HCEC 1CT (cell line): ENCODE data around the gene ADCYAP1R1.

Experiments
- DNase-seq: peaks from one replicate; pipeline ENCODE4 v3.0.0-alpha.2; 2017

The ADCYAP1R1 gene

GRCh38 chr7:31051598-31052486 lies at the start of gene ADCYAP1R1:
ADCYAP1R1 (plus strand) TSS chr7:31052308; CDS start chr7:31063265, 10,957 bp downstream.
- DNase-seq, result no peak

GRCh38 chr7:31003097-31003496 lies 49.0 kb upstream of the ADCYAP1R1 start:
- no peak for DNase-seq

DNA sequence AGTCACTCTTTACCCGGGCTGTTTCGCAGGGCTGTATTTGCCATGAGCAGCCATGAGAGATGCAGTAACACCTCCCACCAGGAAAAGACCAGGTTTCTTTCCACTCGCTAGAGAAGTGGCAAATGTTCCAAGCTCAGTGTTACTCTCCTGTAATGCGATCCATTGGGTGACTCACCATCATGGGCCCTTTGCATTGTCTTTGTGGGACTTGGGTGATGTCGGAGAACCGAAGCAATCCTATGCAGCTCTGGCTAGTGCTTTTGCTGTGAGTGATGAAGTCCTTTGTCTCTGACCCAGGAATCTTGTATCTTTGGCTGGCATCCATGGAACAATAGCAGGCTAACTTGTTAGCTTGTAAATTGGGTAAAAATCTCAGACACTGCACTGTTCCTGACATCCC lies 48.4 kb upstream of the ADCYAP1R1 start:
- DNase-seq, result no peak

- no peak for DNase-seq
These were observed 47.7 kb upstream of the ADCYAP1R1 start for GRCh38 chr7:31004393-31004792.

DNA sequence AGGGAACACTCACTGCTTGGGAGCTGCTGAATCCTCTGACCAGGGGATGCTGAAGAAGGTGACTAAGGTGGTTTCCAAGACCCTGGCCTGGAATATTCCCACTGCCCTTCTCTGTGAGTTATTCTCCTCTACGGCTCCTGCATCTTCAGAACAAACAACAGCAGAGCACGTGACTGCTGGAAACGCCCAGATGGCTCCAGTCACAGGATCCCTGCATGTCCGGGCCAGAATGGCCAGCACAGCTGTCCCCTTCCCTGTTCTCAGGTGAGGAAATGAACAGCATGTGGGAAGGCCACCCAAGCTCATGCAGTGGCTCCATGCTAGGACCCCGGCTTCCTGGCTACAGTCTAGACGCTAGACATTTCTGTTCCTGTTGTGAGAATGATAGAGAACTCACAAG lies 45.3 kb upstream of the ADCYAP1R1 start:
- DNase-seq, result no peak

DNA sequence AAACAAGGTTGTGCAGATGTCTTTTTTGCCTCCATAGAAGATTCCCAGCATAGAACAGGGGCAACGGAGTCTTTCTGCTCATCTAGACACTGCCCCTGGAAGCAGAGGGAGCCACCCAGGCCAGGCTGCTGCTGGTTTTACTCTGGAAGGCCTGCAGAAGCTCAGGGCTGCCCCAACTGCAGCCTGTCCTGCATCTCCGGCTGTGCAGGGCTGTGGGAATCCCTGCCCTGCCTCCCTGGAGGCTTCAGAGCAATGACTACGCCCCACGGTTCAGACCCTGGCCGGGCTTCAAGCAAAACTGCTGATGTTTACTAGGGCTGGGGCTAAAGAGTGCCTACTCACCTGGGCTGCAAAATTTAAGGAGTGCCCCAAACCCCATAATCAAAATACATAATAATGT lies 44.5 kb upstream of the ADCYAP1R1 start:
- DNase-seq, result no peak

DNA sequence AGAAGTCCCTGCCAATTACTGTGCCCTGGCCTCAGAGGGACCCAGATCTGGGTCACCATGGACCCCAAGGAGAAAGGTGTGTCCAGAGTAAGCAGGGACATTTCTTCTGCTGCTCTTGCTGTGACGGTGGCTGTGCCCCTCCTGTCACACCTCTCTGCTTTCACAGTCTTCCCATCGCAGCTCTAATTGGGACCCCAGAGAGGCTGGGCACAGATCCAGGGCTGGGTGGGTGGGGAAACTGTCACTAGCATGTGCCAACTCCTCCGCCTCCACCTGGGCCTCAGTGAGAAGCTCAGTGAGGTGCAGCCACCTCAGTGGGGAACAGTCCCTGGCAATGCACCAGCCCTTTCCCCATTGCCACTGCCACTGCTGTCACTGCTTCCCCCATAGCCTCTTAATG lies 37.3 kb upstream of the ADCYAP1R1 start:
- DNase-seq, result no peak

DNA sequence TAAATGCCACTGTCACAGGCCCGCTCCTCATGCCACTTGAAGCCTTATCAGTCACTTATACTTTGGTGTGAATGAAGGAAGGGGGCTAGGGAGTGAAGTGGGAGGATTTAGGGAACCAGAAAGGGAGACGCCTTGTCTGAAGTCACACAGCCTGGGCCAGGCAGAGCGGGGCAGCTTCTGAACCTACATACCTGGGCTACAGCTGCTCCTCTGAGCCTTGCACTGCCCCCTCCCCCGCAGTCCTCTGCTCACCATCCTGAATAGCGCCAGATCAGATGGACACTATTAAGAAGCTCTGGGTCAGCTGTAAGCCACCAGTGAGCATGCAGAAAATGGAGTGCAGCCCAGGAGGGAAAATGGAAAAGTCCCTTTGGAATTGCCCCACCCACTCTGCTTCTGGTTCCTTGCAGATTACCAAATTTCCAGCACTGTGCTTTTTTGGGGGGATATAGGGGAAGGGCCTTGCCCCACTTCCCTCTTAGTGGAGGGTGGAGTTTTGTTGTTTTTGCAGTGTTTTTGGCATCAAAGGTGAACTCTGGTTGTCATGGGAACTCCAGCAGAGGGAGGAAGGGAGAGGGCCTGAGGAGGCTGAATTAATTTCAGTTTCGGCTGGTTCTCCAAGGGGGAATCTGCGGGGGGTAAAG lies 35.0 kb upstream of the ADCYAP1R1 start:
- DNase-seq, result no peak

DNA sequence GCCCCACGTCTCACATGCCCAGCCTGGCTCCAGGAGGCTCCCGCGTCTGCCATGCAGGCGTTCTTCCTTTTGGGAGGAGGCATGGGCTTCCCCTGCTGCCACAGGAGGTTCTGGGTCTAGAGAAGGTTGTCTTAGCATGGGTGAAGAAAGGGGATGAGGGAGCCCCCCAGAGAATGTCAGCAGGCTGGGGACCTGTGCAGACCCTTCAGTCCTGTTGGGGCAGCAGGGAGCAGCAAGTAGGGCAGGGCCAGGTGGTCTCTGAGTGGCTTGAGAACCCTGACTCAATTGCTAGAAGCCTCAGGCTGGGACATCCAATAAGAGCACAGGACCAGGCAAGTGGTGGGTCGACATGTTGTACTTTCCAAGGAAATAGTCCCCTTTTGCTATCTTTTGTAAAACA lies 34.4 kb upstream of the ADCYAP1R1 start:
- DNase-seq, result no peak

- DNase-seq, result no peak
These were observed 32.6 kb upstream of the ADCYAP1R1 start for GRCh38 chr7:31019509-31019908.

- DNase-seq, result no peak
These were observed 31.9 kb upstream of the ADCYAP1R1 start for GRCh38 chr7:31020161-31020560.

GRCh38 chr7:31020652-31021051 lies 31.5 kb upstream of the ADCYAP1R1 start:
- DNase-seq, result no peak

DNA sequence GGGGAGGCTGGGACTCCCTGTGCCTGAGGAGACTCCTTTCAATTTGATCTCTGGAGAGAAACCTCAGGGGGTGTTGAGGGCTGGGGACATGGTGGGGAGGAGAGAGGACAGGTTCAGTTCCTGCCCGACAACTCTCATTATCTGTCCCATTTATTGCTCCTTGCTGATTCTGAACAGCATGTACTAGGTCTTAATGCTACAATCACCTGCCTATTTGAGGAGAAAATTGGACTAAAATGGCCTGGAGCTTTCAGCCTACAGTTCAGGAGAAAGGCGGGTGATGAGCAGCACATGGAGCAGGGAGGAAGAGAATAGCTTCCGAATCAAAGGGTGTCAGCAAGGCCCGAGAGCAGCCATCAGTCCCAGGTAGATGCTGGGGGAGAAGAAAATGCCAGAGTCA lies 30.0 kb upstream of the ADCYAP1R1 start:
- no peak for DNase-seq

DNA sequence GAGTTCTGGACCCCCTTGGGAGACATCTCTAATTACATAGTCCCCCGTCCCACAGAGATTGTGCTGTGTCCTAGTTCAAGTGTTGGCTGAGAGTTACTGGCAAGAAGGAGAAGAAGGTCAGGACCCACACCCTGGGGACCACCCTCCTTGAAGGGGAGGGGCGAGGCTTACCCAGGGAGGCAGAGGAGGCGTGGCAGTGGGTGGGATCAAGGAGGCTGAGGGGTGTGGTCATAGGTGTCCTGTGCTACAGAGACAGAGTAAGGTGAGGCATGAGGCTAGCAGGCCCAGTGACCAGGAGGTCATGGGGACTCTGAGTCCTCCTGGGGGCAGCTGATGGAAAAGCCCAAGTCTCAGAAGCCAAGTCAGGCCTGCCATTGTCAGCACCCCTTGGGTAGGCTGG lies 29.4 kb upstream of the ADCYAP1R1 start:
- DNase-seq, result no peak

DNA sequence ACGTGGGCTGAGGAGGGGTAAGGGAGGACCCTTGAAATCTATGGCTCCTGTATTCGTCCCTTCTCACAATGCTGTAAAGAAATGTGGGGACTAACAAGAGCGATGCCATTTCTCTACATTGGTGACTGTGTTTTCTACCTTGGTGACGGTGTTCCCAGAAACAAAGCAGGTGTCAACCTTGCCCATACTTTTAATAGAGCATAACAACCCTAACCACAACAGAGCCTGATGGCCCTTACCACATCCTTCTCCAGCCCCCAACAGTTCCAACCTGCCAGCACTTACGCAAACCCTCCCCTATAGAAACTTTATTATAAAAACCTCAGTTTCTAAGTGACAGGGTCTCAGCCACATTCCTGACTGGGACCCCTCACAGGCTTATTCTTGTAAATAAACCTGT lies 28.2 kb upstream of the ADCYAP1R1 start:
- no peak for DNase-seq

DNA sequence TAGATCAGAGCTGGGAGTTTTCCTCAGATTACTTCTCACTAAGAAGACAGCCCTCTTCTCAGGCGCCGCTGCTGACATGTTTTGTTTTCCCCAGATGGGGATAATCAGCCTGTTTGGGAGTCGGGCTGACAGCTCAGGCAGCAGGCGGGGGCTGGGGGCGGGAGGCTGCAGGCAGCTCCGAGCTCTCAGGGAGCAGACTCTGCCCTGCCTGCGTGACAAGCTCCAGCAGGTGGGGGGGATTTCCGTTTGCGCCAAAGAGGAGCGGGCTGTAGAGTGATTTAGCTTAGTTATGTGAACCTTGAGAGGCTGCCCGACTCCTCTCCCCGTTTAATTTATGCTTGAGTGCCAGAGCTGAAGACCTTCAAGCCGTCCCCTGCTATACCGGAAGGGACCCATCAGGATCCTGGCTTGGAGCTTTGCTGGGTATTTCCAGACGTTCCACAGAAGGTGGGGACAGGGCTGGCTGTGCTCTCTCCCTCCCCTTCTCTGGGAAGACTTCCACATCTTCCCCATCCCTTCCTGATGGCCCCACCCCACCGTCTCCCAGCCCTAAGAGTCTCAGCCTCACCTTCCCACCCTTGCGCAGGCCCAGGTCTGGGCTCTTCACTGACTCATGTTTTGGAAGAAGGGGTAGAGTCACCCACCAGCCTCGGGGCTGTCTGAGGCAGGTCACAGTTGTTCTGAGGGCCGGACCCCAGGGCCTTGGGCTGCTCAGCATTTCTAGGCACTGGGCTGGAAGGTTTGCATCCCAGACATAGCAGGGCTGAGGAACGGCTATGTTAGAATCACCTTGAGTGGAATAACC lies 24.7 kb upstream of the ADCYAP1R1 start:
- DNase-seq, result no peak

- DNase-seq, result no peak
These were observed 24.1 kb upstream of the ADCYAP1R1 start for GRCh38 chr7:31028006-31028405.

GRCh38 chr7:31028417-31028992 lies 23.6 kb upstream of the ADCYAP1R1 start:
- no peak for DNase-seq

GRCh38 chr7:31029251-31030042 lies 22.7 kb upstream of the ADCYAP1R1 start:
- no peak for DNase-seq

DNA sequence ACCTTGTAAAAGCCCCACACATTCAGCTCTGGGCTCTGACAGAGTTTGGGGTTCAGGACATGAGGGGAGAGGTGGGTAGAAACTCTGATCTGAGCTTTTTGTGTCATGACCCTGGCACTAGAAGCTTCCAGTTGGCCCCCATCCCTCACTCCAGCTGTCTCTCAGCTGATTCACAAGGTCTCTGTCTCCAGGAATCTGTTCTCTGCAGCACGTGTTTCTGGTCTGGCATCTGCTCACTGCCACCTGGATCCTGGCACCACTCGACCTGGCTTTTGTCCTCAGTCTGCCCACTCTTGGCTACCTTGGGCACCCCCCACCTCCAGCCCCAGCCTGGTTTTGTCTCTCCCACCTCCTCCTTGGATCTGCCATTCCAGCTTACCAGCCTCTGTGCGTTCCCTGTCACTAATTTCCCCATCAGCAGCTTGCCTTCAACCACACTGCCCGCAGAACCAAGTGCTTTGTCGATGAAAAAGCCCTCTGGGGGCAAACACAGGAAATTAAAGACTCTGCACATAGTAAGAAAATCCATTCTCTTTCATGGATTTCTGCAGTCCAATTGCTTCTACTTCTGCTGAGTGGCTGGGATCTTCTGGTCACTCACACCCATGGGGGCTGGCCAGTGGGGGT lies 18.3 kb upstream of the ADCYAP1R1 start:
- DNase-seq, result no peak

DNA sequence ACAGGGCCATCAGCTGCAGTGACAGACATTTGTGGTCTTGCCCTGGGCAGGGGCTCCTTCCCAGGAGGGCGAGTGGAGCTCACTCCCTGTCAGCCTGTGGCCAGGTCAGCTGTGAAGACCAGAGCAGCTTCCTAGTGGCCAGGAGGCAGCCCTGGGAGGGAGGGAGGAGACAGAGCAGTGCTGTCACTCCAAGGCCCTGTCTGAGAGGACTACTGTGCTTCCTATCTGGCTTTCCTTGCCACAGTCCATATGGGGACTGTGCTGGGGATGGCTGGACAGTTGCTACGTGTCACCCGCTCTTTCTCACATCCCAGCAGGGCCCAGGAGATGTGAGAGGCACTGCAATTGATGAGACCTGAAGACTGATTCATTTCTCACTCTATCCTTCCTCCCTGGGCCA lies 15.2 kb upstream of the ADCYAP1R1 start:
- DNase-seq, result no peak

- DNase-seq, result no peak
These were observed 9.0 kb upstream of the ADCYAP1R1 start for GRCh38 chr7:31043051-31043471.
